Activated T-helper 2 cell treated with anti-CD3 and anti-CD28 coated beads, Interferon-gamma antibody, Interleukin-2, Interleukin-4, amounts not matched to agents 10 μg/mL and 5 μg/mL and 100 μg/mL, durations not matched to agents 14 hours and 24 hours and 36 hours (primary cell): ENCODE data around the gene VPS4A. TPM values are rescaled to one million over a fixed set of nuclear protein-coding genes. Genes with fewer than 3 reads are reported as not detected.
"Not testable (repeated sequence)": the region's sequence is repeated elsewhere in the genome, so short reads cannot be mapped to it uniquely, and the experiment has no call there.

Experiments
- DNase-seq: peaks from one replicate; pipeline ENCODE4 v3.0.0; 2021; ENCODE audit warnings: low spot score
- H3K27ac Mint-ChIP-seq: one replicate; pipeline ENCODE4 v1.8.0; 2021; ENCODE audit warnings: mixed read lengths
- H3K27me3 Mint-ChIP-seq: one replicate; pipeline ENCODE4 v1.8.0; 2021; ENCODE audit warnings: low read depth, mixed read lengths
- H3K36me3 Mint-ChIP-seq: one replicate; pipeline ENCODE4 v1.8.0; 2021; ENCODE audit warnings: low read depth, mixed read lengths
- H3K4me1 Mint-ChIP-seq: one replicate; pipeline ENCODE4 v1.8.0; 2021; ENCODE audit warnings: low read depth, mixed read lengths
- H3K4me3 Mint-ChIP-seq: one replicate; pipeline ENCODE4 v1.8.0; 2021; ENCODE audit warnings: low read depth, mild to moderate bottlenecking, moderate library complexity, mixed read lengths
- H3K9me3 Mint-ChIP-seq: one replicate; pipeline ENCODE4 v1.8.0; 2021; ENCODE audit warnings: mixed read lengths
- intact Hi-C: fragments of 100-400 bp; cut with micrococcal nuclease; formaldehyde crosslinking; loops from one replicate; pipeline ENCODE4 v1.15.1; 2023
- total RNA-seq: library from RNA; stranded (reverse); gene quantifications from 2 replicates; pipeline ENCODE4 v1.2.3, GENCODE V29; 2022

The VPS4A gene
- total RNA-seq, 1 donor from 2014 or later, result 34.6 TPM

DNA sequence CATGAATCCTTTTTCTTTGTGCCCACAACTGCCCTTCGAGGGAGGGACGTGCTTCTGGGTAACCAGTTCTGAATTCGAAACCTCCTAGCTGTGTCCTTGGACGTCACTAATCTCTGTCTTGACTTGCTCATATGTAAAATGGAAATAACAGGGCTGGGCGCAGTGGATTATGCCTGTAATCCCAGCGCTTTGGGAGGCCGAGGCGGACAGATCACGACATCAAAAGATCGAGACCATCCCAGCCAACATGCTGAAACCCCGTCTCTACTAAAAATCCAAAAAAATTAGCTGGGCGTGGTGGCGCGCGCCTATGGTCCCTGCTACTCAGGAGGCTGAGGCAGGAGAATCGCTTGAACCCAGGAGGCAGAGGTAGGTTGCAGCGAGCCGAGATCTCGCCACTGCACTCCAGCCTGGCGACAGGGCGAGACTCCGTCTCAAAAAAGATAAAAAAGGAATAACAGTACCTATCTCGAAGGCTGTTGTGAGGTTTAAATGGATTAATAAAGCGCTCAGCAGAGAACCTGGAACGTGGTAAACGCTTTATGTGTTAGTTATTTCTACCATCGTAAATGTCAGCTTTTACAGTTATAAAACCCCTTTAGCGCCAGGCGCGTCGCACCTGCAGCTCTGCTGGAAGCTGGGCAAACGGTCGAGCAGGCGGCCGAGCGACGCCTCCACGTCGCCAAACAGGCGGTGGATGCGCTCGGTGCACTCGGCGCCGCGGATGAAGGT lies 27.6 kb downstream of the VPS4A start:
- Mint-ChIP-seq H3K4me1 (peaks cover 31% of the 10 kb centered on the region), H3K27me3 (no peaks in the 10 kb centered on the region), H3K27ac (peak overlapping the region; percentile 86), H3K36me3 (peaks cover 74% of the 10 kb centered on the region), H3K9me3 (no peaks in the 10 kb centered on the region), H3K4me3 (peak overlapping the region; percentile 98)
- no peak for DNase-seq
- intact Hi-C loops, result loop anchor here (1.0 to 5.0 kb wide), 5 partner anchors 8 to 414 kb away; partner anchors contain the start of genes NOB1, PDF and VPS4A

DNA sequence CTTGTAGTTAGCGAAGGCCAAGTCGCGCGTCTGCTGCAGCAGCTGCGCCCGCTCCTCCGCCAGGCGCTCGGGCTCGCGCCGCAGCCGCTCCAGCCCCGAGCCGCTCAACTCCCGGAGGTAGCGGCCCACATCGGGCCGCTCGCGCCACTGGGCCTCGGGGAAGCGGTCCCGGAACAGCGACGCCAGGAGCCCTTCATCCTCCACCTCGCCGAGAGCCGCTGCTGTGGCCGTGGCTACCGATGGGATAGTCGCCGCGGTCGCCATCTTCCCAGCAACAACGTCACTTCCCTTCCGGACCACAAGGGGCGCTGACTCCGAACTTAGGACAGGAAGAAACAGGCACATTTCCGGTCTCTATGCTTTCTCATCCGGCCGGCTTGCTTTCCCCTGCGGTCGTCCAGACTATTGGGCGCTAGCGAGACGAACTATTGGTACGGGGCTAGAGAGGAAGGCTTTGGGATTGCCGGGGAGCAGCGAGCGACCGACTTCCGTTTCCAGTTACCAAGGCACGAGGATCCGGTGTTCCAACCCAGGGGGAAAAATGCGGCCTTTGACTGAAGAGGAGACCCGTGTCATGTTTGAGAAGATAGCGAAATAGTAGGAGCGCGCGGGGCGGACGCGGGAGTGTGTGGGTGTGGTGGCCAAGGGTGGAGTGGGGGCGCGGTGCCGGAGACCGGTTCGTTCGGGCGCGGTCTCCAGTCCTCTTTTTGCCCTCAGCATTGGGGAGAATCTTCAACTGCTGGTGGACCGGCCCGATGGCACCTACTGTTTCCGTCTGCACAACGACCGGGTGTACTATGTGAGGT lies 28.3 kb downstream of the VPS4A start, which contains the start of the genes COG8 and NIP7:
Gene COG8 (minus strand): TSS at position 276 of the 806 bp plus-strand sequence. CDS start 12 bp downstream, at position 264.
Gene NIP7 (plus strand): TSS at position 484 of the 806 bp plus-strand sequence. CDS start 58 bp downstream, at position 542.
- H3K27me3 Mint-ChIP-seq, result no peaks in the 10 kb centered on the region
- peak; percentile 91 for DNase-seq
- peak within 1 kb of the TSS; percentile 98 for H3K4me3 Mint-ChIP-seq
- H3K27ac Mint-ChIP-seq, result peak within 1 kb of the TSS; percentile 96
- no peaks in the 10 kb centered on the region for H3K9me3 Mint-ChIP-seq
- H3K4me1 Mint-ChIP-seq, result peaks cover 31% of the 10 kb centered on the region
- intact Hi-C loops, result loop anchor here (1.0 to 5.0 kb wide), 5 partner anchors 9 to 413 kb away; partner anchors contain the start of genes NOB1, PDF and VPS4A
- peaks cover 72% of the 10 kb centered on the region for H3K36me3 Mint-ChIP-seq

DNA sequence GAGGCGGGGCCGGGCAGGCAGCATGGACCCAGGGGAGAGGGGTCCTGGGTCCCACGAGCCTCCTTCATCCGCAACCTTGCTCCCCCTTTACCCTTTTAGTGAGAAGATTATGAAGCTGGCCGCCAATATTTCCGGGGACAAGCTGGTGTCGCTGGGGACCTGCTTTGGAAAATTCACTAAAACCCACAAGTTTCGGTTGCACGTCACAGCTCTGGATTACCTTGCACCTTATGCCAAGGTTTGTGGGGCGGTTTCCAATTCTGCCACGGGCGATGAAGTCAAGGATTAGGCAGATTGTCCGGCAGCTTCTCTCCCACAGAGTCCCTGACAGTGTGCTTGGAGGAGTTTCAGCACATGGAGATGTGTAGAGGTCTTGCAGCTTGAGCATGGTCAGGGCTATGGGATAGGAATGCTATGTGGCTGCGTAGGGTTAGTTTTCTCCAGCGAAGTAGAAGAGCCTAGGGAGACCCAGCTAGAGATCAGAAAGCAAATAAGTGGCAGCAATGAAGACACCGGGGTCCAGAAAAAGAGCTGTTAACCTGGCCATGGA lies 29.0 kb downstream of the VPS4A start:
- no peak for DNase-seq
- H3K27me3 Mint-ChIP-seq, result no peaks in the 10 kb centered on the region
- intact Hi-C loops, result no loop called here

DNA sequence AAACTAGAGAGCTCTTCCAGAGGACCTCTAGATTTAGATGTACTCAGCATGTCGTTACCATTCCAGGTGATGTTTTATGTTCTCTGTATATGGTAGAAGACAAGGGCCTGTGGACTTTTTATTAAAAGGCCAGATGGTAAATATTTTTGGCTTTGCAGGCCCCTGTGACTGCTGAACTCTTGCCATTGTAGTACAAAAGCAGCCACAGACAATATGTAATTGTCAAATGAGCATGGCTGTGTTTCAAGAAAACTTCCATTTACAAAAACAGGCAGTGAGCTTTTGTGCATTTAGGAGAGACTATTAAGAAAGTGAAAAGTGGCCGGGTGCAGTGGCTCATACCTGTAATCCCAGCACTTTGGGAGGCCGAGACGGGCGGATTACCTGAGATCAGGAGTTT lies 33.0 kb downstream of the VPS4A start:
- Mint-ChIP-seq H3K9me3 (no peaks in the 10 kb centered on the region), H3K27ac (no peak overlapping the region), H3K4me3 (no peak overlapping the region), H3K4me1 (peaks cover 19% of the 10 kb centered on the region), H3K27me3 (no peaks in the 10 kb centered on the region), H3K36me3 (peaks cover 46% of the 10 kb centered on the region)
- no peak for DNase-seq
- intact Hi-C loops, result no loop called here

More for the DNA sequence above, 29.0 kb downstream of the VPS4A start:
- peaks cover 32% of the 10 kb centered on the region for H3K4me1 Mint-ChIP-seq
- no peaks in the 10 kb centered on the region for H3K9me3 Mint-ChIP-seq
- peaks cover 67% of the 10 kb centered on the region for H3K36me3 Mint-ChIP-seq
- H3K4me3 Mint-ChIP-seq, result peak overlapping the region; percentile 98
- H3K27ac Mint-ChIP-seq, result peak overlapping the region; percentile 96

DNA sequence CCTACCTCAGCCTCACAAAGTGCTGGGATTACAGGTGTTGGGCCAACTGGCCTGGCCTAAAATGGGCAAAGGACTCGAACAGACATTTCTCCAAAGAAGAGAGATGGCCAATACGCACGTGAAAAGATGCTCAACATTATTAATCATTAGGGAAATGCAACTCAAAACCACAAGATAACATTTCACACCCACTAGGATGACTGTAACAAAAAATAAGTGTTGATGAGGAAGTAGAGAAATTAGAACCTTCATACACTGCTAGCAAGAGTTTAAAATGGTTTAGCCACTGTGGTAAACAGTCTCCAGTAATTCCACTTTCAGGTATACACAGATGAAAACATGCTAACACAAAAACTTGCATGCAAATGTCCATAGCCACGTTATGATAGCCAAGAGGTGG lies 34.8 kb downstream of the VPS4A start:
- no peaks in the 10 kb centered on the region for H3K9me3 Mint-ChIP-seq
- H3K4me3 Mint-ChIP-seq, result no peak overlapping the region
- no peak for DNase-seq
- intact Hi-C loops, result no loop called here
- H3K36me3 Mint-ChIP-seq, result peaks cover 39% of the 10 kb centered on the region
- peaks cover 17% of the 10 kb centered on the region for H3K4me1 Mint-ChIP-seq
- H3K27me3 Mint-ChIP-seq, result no peaks in the 10 kb centered on the region
- H3K27ac Mint-ChIP-seq, result no peak overlapping the region

DNA sequence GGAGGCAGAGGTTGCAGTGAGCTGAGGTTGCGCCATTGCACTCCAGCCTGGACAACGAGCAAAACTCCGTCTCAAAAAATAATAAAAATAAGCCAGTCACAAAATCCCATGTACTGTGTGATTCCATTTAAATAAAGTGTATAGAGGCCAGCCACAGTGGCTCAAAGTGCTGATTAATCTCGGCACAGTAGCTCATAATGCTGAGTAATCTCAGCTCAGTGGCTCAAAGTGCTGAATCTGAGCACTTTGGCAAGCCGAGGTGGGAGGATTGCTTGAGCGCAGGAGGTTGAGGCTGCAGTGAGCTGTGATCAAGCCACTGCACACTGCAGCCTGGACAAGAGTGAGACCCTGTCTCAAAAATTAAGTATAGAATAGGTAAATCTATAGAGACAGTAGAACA lies 35.5 kb downstream of the VPS4A start:
- Mint-ChIP-seq H3K4me3 (no peak overlapping the region), H3K27ac (no peak overlapping the region), H3K9me3 (no peaks in the 10 kb centered on the region), H3K4me1 (peaks cover 11% of the 10 kb centered on the region), H3K36me3 (peaks cover 31% of the 10 kb centered on the region), H3K27me3 (no peaks in the 10 kb centered on the region)
- no peak for DNase-seq
- intact Hi-C loops, result no loop called here

DNA sequence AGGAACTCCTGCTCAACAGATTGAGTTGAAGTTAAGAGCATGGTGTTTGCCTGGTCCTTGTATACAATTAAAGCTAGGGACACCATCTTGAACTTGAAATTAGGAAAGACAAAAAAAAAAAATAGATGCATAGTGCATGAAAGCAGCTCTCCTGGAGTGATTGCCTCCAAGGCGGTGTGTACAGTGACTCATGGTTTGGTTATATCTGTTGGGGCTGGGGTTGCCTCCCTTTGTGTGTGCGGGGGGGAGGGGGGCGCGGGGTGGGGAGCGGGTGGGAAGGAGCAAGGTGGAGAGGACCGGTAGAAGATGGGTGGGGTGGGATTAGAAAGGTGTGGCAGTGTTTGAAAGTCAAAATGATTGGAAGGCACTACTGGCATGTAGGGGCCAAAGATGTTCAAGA lies 37.1 kb downstream of the VPS4A start:
- intact Hi-C loops, result no loop called here
- no peak for DNase-seq
- Mint-ChIP-seq H3K36me3 (peaks cover 28% of the 10 kb centered on the region), H3K27me3 (no peaks in the 10 kb centered on the region), H3K4me3 (no peak overlapping the region), H3K9me3 (no peaks in the 10 kb centered on the region), H3K4me1 (peaks cover 8% of the 10 kb centered on the region), H3K27ac (no peak overlapping the region)

DNA sequence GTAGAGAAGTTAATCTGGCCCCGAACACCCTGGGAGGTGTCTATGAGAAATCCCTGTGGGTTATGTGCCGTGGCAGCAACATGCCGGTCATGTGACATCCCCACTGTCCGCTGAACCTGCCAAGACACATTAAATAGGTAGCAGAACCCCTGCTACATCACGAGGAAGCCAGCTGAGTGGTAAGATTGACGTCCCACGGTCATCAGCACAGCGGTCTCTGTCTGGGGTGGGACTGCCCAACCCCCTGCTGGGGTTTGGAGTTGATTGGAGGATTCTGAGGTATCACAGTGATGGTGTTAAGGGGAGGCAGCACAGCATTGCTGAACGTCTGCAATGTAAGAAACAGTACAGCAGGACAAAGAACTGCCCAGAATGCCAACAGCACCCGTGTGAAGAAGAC lies 38.4 kb downstream of the VPS4A start:
- DNase-seq, result no peak
- H3K9me3 Mint-ChIP-seq, result no peaks in the 10 kb centered on the region
- no peak overlapping the region for H3K27ac Mint-ChIP-seq
- H3K4me3 Mint-ChIP-seq, result no peak overlapping the region
- peaks cover 22% of the 10 kb centered on the region for H3K36me3 Mint-ChIP-seq
- H3K27me3 Mint-ChIP-seq, result no peaks in the 10 kb centered on the region
- intact Hi-C loops, result no loop called here
- H3K4me1 Mint-ChIP-seq, result peaks cover 6% of the 10 kb centered on the region

DNA sequence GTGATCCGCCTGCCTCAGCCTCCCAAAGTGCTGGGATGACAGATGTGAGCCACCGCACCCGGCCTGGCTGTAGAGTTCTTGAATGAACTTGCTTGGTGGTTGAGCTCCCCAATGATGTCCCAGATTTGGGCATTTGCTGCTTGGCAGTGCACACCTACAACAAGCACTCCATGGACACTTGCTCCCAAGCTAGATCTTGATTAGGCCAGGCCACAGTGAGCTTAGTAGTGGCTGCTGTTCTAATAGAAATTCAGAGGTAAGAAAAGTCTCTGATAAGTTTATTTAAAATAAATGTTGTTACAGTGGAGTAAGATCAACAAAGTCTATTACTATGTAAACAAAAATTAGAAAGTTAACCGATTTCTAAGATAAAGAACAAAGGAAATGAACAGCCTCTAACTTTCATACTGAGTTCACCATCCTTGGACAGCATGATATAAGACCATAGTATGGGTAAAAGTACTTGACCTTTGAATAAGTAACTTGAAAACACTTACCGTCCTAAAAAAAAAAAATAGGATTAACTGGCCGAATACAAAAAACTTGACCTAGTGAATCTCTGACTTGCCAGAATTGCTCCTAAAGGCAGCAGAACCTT lies 39.5 kb downstream of the VPS4A start:
- DNase-seq, result no peak
- Mint-ChIP-seq H3K9me3 (no peaks in the 10 kb centered on the region), H3K27ac (no peak overlapping the region), H3K4me3 (no peak overlapping the region), H3K4me1 (peaks cover 5% of the 10 kb centered on the region), H3K27me3 (no peaks in the 10 kb centered on the region), H3K36me3 (peaks cover 25% of the 10 kb centered on the region)
- intact Hi-C loops, result no loop called here

DNA sequence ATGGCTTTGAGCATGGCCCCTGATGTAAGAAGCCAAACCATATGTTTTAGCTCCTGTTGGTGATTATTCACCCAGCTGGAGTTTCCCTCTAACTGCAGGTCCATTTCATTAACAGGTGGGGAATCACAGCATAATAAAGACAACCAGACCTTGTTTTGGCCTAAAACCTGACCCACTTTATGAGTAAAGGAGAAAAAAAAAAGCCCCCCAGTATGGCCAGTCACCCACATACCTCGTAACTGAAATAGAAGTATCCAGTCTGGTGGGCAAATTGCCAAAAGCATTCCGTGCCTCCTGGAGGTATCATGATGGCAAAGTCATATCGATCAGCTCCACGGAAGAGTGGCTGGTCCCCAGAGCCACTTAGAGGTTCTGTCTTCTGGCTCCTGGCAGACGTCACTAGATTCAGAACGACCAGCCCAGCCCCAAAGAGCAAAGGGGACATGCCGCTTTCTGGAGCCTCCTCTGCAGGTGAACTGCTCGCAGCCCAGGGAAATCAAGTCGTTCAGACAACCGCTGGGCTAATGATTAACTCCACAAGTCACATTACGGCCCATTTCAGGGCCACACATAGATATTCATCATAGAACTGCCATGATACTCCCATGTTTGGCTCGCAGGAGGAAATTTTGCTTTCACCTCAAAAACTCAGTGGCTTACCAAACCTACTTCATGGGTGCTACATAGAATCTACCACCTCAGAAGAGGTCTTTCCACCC lies 40.3 kb downstream of the VPS4A start, which contains the start of gene TMED6:
Gene TMED6 (minus strand): TSS at position 478 of the 719 bp plus-strand sequence. CDS start 33 bp downstream, at position 445.
- Mint-ChIP-seq H3K9me3 (no peaks in the 10 kb centered on the region), H3K4me1 (no peaks in the 10 kb centered on the region), H3K27ac (no peak within 1 kb of the TSS), H3K27me3 (no peaks in the 10 kb centered on the region), H3K36me3 (peaks cover 33% of the 10 kb centered on the region), H3K4me3 (no peak within 1 kb of the TSS)
- intact Hi-C loops, result no loop called here
- DNase-seq, result no peak

DNA sequence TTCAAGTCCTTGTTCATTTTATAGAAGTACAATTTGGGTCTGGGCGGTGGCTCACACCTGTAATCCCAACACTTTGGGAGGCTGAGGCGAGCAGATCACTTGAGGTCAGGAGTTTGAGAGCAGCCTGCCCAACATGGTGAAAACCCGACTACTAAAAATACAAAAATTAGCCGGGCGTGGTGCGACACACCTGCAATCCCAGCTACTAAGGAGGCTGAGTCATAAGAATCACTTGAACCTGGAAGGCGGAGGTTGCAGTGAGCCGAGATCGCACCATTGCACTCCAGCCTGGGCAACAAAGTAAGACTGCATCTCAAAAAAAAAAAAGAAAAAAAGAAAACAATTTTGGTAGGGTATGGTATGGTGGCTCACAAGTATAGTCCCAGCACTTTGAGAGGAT lies 48.9 kb downstream of the VPS4A start:
- H3K4me3 Mint-ChIP-seq, H3K4me1 Mint-ChIP-seq, intact Hi-C loops: not testable (repeated sequence)

DNA sequence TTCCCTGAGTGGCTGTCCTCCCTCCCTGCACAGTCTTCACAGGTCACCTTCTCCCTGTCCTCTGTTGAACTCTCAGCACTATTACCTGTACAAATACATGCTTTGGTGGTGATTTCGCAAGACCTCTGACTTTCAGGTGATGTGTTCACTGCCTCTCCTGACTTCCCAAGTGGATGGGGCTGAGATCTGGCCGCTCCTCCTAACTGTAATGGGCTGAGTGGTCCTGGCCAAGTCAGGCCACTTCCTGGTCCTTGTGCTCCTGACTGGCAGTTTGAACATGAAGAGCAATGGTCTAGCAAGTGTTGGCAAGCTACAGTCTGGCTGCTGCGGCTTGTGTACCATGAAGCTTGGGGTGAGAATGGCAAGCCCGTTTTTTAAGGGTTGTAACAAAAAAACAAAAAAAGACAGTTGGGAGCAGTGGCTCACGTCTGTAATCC lies 52.1 kb downstream of the VPS4A start:
- Mint-ChIP-seq H3K36me3 (peaks cover 59% of the 10 kb centered on the region), H3K27ac (no peak overlapping the region), H3K4me1 (peaks cover 8% of the 10 kb centered on the region), H3K4me3 (no peak overlapping the region), H3K9me3 (no peaks in the 10 kb centered on the region), H3K27me3 (no peaks in the 10 kb centered on the region)
- no peak for DNase-seq
- intact Hi-C loops, result no loop called here

More for the DNA sequence above, 48.9 kb downstream of the VPS4A start:
- not testable (repeated sequence) for H3K27me3 Mint-ChIP-seq, H3K27ac Mint-ChIP-seq, H3K9me3 Mint-ChIP-seq, DNase-seq
- H3K36me3 Mint-ChIP-seq, result peaks cover 57% of the 10 kb centered on the region
